C4-2B (cell line): Measurements from ENCODE around the gene MAP4K5.

Experiments used
- ZFX ChIP-seq: fragments of 450-650 bp; IDR thresholded peaks from 2 replicates; pipeline ENCODE4 v1.6.1; 2017
- TF ChIP-seq, protein P1 (sequence below): fragments of 450-650 bp; conservative IDR thresholded peaks from 2 replicates; pipeline ENCODE4 v1.5.1; 2017; ENCODE audit warnings: mild to moderate bottlenecking

DNA sequence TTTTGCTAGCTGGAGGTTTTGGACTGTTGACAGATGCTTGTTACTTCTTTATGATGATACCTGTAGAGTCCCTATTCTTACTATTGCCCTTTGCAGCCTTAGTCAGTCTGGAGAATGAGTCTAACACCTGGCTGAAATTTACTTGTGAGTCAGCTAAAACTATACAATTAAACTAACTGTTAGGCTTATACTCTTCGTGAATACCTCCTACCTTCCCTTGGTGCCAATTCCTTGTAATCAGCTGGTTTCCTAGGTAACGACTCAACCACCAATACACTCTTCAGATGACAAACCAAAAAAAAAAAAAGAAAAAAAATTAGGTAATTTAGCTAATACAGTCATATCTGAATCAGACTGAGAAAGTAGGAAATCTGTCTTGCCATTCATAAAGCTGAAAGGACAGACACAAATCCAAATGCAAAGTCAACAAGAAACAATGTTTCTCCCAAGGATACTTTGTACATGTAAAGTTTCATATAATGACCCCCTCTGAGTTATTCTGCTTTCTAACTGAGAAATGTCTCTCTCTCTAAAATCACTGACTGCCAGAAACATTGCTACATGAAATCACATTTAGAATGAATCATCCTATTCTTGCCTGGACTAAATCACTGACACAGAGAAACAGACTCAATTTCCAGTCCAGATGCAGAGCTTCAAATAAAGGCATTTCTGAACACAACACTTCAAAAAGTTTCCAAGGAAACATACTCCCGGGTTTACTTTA lies 79.2 kb downstream of the MAP4K5 start:
- TF ChIP-seq, protein P1, sequence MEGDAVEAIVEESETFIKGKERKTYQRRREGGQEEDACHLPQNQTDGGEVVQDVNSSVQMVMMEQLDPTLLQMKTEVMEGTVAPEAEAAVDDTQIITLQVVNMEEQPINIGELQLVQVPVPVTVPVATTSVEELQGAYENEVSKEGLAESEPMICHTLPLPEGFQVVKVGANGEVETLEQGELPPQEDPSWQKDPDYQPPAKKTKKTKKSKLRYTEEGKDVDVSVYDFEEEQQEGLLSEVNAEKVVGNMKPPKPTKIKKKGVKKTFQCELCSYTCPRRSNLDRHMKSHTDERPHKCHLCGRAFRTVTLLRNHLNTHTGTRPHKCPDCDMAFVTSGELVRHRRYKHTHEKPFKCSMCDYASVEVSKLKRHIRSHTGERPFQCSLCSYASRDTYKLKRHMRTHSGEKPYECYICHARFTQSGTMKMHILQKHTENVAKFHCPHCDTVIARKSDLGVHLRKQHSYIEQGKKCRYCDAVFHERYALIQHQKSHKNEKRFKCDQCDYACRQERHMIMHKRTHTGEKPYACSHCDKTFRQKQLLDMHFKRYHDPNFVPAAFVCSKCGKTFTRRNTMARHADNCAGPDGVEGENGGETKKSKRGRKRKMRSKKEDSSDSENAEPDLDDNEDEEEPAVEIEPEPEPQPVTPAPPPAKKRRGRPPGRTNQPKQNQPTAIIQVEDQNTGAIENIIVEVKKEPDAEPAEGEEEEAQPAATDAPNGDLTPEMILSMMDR, result no peak
- no peak for TF ChIP-seq ZFX
